A673 (cell line): ENCODE results near the gene AMIGO3. TPM values are rescaled to one million over a fixed set of nuclear protein-coding genes. Genes with fewer than 3 reads are reported as not detected.

ENCODE experiments used
- BruUV-seq: library from RNA; stranded (reverse); fragments of 400-500 nt; replicated peaks from 2 replicates; lab custom pipeline; 2021; lab: Mats Ljungman, UMichigan
- CTCF ChIA-PET: fragments of 300-600 bp; sonication (Branson Sonifier 250); formaldehyde crosslinking; loops from one replicate; lab custom pipeline; 2022; ENCODE audit warnings: antibody characterized with exemption; lab: Charles Lee
- POLR2A ChIA-PET: fragments of 300-600 bp; sonication (Branson Sonifier 250); formaldehyde crosslinking; loops from one replicate; lab custom pipeline; 2022; ENCODE audit warnings: antibody characterized with exemption; ENCODE audit not compliant: low non-redundant PET; lab: Charles Lee
- DNase-seq: peaks from one replicate; pipeline ENCODE4 v3.0.0-alpha.2; 2015; ENCODE audit warnings: low spot score
- H3K27ac ChIP-seq: fragments of 200-600 bp; sonication (generic); 2 replicates; pipeline ENCODE4 v1.5.1; 2016; ENCODE audit warnings: mixed run types, low read depth, mild to moderate bottlenecking, mixed read lengths, antibody characterized with exemption, low read length; ENCODE audit not compliant: poor library complexity, severe bottlenecking
- H3K27me3 ChIP-seq: fragments of 200-600 bp; sonication (generic); replicated peaks from 2 replicates; pipeline ENCODE4 v1.6.1; 2017; ENCODE audit warnings: mixed run types, low read depth, mild to moderate bottlenecking, mixed read lengths, antibody characterized with exemption, low read length; ENCODE audit not compliant: insufficient read depth, poor library complexity
- H3K36me3 ChIP-seq: fragments of 200-600 bp; sonication (generic); 2 replicates; pipeline ENCODE4 v1.6.1; 2016; ENCODE audit warnings: mixed run types, mild to moderate bottlenecking, mixed read lengths, antibody characterized with exemption, low read length; ENCODE audit not compliant: insufficient read depth, poor library complexity, severe bottlenecking
- H3K4me1 ChIP-seq: fragments of 200-600 bp; sonication (generic); 2 replicates; pipeline ENCODE4 v1.6.1; 2017; ENCODE audit warnings: mixed run types, mild to moderate bottlenecking, mixed read lengths, antibody characterized with exemption, low read length; ENCODE audit not compliant: insufficient read depth, poor library complexity, severe bottlenecking
- H3K4me3 ChIP-seq: fragments of 200-600 bp; sonication (generic); 2 replicates; pipeline ENCODE4 v1.5.1; 2016; ENCODE audit warnings: low read depth, mixed run types, mild to moderate bottlenecking, mixed read lengths, low read length; ENCODE audit not compliant: poor library complexity, severe bottlenecking
- H3K9me3 ChIP-seq: fragments of 200-600 bp; sonication (generic); 2 replicates; pipeline ENCODE4 v1.6.1; 2016; ENCODE audit warnings: mixed run types, low read depth, mild to moderate bottlenecking, mixed read lengths, antibody characterized with exemption, low read length; ENCODE audit not compliant: poor library complexity, severe bottlenecking
- CTCF ChIP-seq: fragments of 300-800, 200-600 bp; sonication (generic); conservative IDR thresholded peaks from 2 replicates; pipeline ENCODE4 v1.5.1; 2017; ENCODE audit warnings: low read depth, mild to moderate bottlenecking, antibody characterized with exemption, low read length, moderate library complexity, mixed read lengths
- EZH2 ChIP-seq: fragments of 200-600 bp; sonication (generic); IDR thresholded peaks from 2 replicates; pipeline ENCODE4 v1.6.1; 2017; ENCODE audit warnings: borderline replicate concordance, low read depth, mild to moderate bottlenecking, mixed read lengths, antibody characterized with exemption, low read length; ENCODE audit not compliant: poor library complexity, severe bottlenecking
- intact Hi-C: fragments of 100-400 bp; cut with micrococcal nuclease; formaldehyde crosslinking; loops from one replicate; pipeline ENCODE4 v1.10.0; 2022; ENCODE audit not compliant: unreplicated experiment
- total RNA-seq: library from RNA; stranded (reverse); gene quantifications from 2 replicates; pipeline ENCODE4 v1.2.3, GENCODE V29; 2021

The AMIGO3 gene
- total RNA-seq, 1 experiment from 2014 or later = not detected

- no TSS peak for BruUV-seq
- Histone ChIP-seq H3K9me3 (no peaks in the 10 kb centered on the region), H3K4me3 (peak overlapping the region; percentile 38), H3K27ac (no peak overlapping the region), H3K4me1 (no peaks in the 10 kb centered on the region), H3K27me3 (no peaks in the 10 kb centered on the region), H3K36me3 (peaks cover 5% of the 10 kb centered on the region)
- DNase-seq = no peak
- CTCF ChIA-PET = interaction anchor here (0.6 kb wide), 1 partner anchor 118 kb away, joined by 4 read pairs; no protein-coding TSS in a partner anchor
- intact Hi-C loops = loop anchor here (5.0 kb wide), 1 partner anchor 188 kb away; no protein-coding TSS in a partner anchor
- TF ChIP-seq EZH2 (no peak), CTCF (no peak)
- POLR2A ChIA-PET = no interaction called here
These were observed 648 bp downstream of the AMIGO3 start for GRCh38 chr3:49718858-49719213.

GRCh38 chr3:49717959-49718857 lies 1.3 kb downstream of the AMIGO3 start:
- Histone ChIP-seq H3K4me3 (no peak overlapping the region), H3K4me1 (no peaks in the 10 kb centered on the region), H3K27me3 (no peaks in the 10 kb centered on the region), H3K36me3 (peaks cover 5% of the 10 kb centered on the region), H3K27ac (no peak overlapping the region), H3K9me3 (no peaks in the 10 kb centered on the region)
- POLR2A ChIA-PET = no interaction called here
- no peak for DNase-seq
- TF ChIP-seq CTCF (no peak), EZH2 (no peak)
- BruUV-seq = no TSS peak
- CTCF ChIA-PET = no interaction called here
- intact Hi-C loops = loop anchor here (5.0 kb wide), 1 partner anchor 189 kb away; no protein-coding TSS in a partner anchor

GRCh38 chr3:49717211-49717958 lies 2.1 kb downstream of the AMIGO3 start:
- BruUV-seq = no TSS peak
- TF ChIP-seq CTCF (no peak), EZH2 (no peak)
- CTCF ChIA-PET = no interaction called here

More at GRCh38 chr3:49717211-49717958, 2.1 kb downstream of the AMIGO3 start:
- H3K36me3 ChIP-seq = peaks cover 5% of the 10 kb centered on the region
- H3K9me3 ChIP-seq = no peaks in the 10 kb centered on the region
- no peak overlapping the region for H3K4me3 ChIP-seq
- H3K27ac ChIP-seq = no peak overlapping the region
- no peak for DNase-seq
- intact Hi-C loops = loop anchor here (5.0 kb wide), 1 partner anchor 190 kb away; no protein-coding TSS in a partner anchor
- H3K27me3 ChIP-seq = no peaks in the 10 kb centered on the region
- no peaks in the 10 kb centered on the region for H3K4me1 ChIP-seq
- POLR2A ChIA-PET = no interaction called here
